SK-N-SH (cell line): ENCODE results near the gene NRCAM. TPM values are rescaled to one million over a fixed set of nuclear protein-coding genes. Genes with fewer than 3 reads are reported as not detected.

Source experiments
- CTCF ChIA-PET: fragments of 300-600, 350-600 bp; formaldehyde crosslinking; extraction: SDS; loops from one replicate; lab custom pipeline; 2021; lab: Yijun Ruan, JAX
- POLR2A ChIA-PET: fragments of 350-600 bp; sonication (Branson Sonifier 250); formaldehyde crosslinking; extraction: SDS; loops from one replicate; lab custom pipeline; 2020; ENCODE audit warnings: antibody characterized with exemption, inconsistent platforms; lab: Yijun Ruan, JAX
- DNase-seq: peaks from one replicate; pipeline ENCODE4 v3.0.0; 2012
- H2AFZ ChIP-seq: fragments of 200-600 bp; sonication (generic); 2 replicates; pipeline ENCODE4 v1.8.1; 2016; ENCODE audit warnings: antibody characterized with exemption, mild to moderate bottlenecking, low read depth
- H3F3A ChIP-seq: fragments of 200-600 bp; sonication (generic); replicated peaks from 2 replicates; pipeline ENCODE3; 2016; ENCODE audit warnings: antibody characterized with exemption, mild to moderate bottlenecking; ENCODE audit not compliant: insufficient read depth
- H3K27ac ChIP-seq, 2 experiments: fragments of 200-500 bp in 1 of 2; fragments of 200-600 bp in 1 of 2; sonication (Bioruptor generic) in 1 of 2; sonication (generic), shearing (Covaris generic) in 1 of 2; 2 replicates each; pipeline versions ENCODE4 v1.5.1 to v1.6.1; 2014 to 2016; ENCODE audit warnings: low read depth in 2 of 2, inconsistent platforms in 1 of 2, low read length in 1 of 2, mild to moderate bottlenecking in 1 of 2, mixed read lengths in 1 of 2
- H3K27me3 ChIP-seq: fragments of 200-600 bp; sonication (generic), shearing (Covaris generic); 2 replicates; pipeline ENCODE4 v1.6.1; 2016; ENCODE audit warnings: mixed run types; ENCODE audit not compliant: insufficient read depth
- H3K36me3 ChIP-seq, 2 experiments: fragments of 200-500 bp in 1 of 2; fragments of 200-600 bp in 1 of 2; sonication (Bioruptor generic) in 1 of 2; sonication (generic) in 1 of 2; replicated peaks in 1 of 2; 2 replicates each; pipeline versions ENCODE3 to v1.5.1; 2014 to 2016; ENCODE audit warnings: low read length in 1 of 2, mild to moderate bottlenecking in 1 of 2; ENCODE audit not compliant: insufficient read depth in 2 of 2, control insufficient read depth in 1 of 2
- H3K4me1 ChIP-seq, 2 experiments: fragments of 200-500 bp in 1 of 2; fragments of 200-600 bp in 1 of 2; sonication (Bioruptor generic) in 1 of 2; sonication (generic), shearing (Covaris generic) in 1 of 2; 2 replicates each; pipeline versions ENCODE4 v1.5.1 to v1.6.1; 2014 to 2016; ENCODE audit warnings: low read depth in 1 of 2, low read length in 1 of 2, mixed run types in 1 of 2; ENCODE audit not compliant: insufficient read depth in 2 of 2, control insufficient read depth in 1 of 2
- H3K4me2 ChIP-seq: fragments of 200-600 bp; sonication (generic), shearing (Covaris generic); 2 replicates; pipeline ENCODE4 v1.6.1; 2017; ENCODE audit warnings: mixed run types
- H3K4me3 ChIP-seq, 2 experiments: fragments of 200-500 bp in 1 of 2; fragments of 200-600 bp in 1 of 2; sonication (Bioruptor generic) in 1 of 2; sonication (generic), shearing (Covaris generic) in 1 of 2; 2 replicates each; pipeline versions ENCODE4 v1.5.1 to v1.8.1; 2014 to 2016; ENCODE audit warnings: low read depth in 2 of 2, inconsistent platforms in 1 of 2, low read length in 1 of 2, mild to moderate bottlenecking in 1 of 2, mixed read lengths in 1 of 2, moderate library complexity in 1 of 2
- H3K79me2 ChIP-seq: fragments of 200-600 bp; sonication (generic); 2 replicates; pipeline ENCODE4 v1.8.1; 2017; ENCODE audit warnings: mild to moderate bottlenecking; ENCODE audit not compliant: insufficient read depth
- H3K9ac ChIP-seq: fragments of 200-600 bp; sonication (generic); 2 replicates; pipeline ENCODE4 v1.6.1; 2017; ENCODE audit warnings: mixed run types
- H3K9me2 ChIP-seq: fragments of 200-600 bp; sonication (generic); 2 replicates; pipeline ENCODE4 v1.6.1; 2017; ENCODE audit warnings: mixed run types
- H3K9me3 ChIP-seq: fragments of 200-600 bp; sonication (generic); 2 replicates; pipeline ENCODE4 v1.6.1; 2017; ENCODE audit warnings: mixed run types, mild to moderate bottlenecking, moderate library complexity
- H4K20me1 ChIP-seq: fragments of 200-600 bp; sonication (generic); 2 replicates; pipeline ENCODE4 v1.6.1; 2017; ENCODE audit warnings: mild to moderate bottlenecking, mixed run types; ENCODE audit not compliant: insufficient read depth
- CHD2 ChIP-seq: fragments of 150-350 bp; IDR thresholded peaks from 2 replicates; pipeline ENCODE4 v1.6.1; 2018; ENCODE audit warnings: low read length; ENCODE audit not compliant: partially characterized antibody
- EP300 ChIP-seq, 2 experiments: IDR thresholded peaks; 2 replicates each; pipeline versions ENCODE4 v1.4.0 to v1.6.1; 2012; ENCODE audit warnings: borderline replicate concordance in 1 of 2, low read depth in 1 of 2, low read length in 1 of 2
- EZH2phosphoT487 ChIP-seq: fragments of 200-600 bp; sonication (generic); IDR thresholded peaks from 2 replicates; pipeline ENCODE4 v1.6.1; 2017; ENCODE audit warnings: low read depth, mixed run types, mild to moderate bottlenecking, antibody characterized with exemption, moderate library complexity, borderline replicate concordance
- FOXJ3 ChIP-seq: sonication (generic); formaldehyde crosslinking; IDR thresholded peaks from 2 replicates; pipeline ENCODE4 v1.5.1; 2020; ENCODE audit warnings: mild to moderate bottlenecking, missing genetic modification reagents
- FOXM1 ChIP-seq: IDR thresholded peaks from 2 replicates; pipeline ENCODE4 v1.4.0; 2012; ENCODE audit warnings: low read depth, mild to moderate bottlenecking
- JUND ChIP-seq: IDR thresholded peaks from 2 replicates; pipeline ENCODE4 v1.4.0; 2012
- MEF2A ChIP-seq: IDR thresholded peaks from 2 replicates; pipeline ENCODE4 v1.4.0; 2012; ENCODE audit warnings: low read depth, borderline replicate concordance
- MXI1 ChIP-seq: IDR thresholded peaks from 2 replicates; pipeline ENCODE4 v1.6.1; 2012; ENCODE audit warnings: mild to moderate bottlenecking, low read depth, low read length, improper control_type of control experiment
- RAD21 ChIP-seq: IDR thresholded peaks from 2 replicates; pipeline ENCODE4 v1.6.1; 2012; ENCODE audit warnings: mild to moderate bottlenecking, low read length
- RCOR1 ChIP-seq: fragments of 150-350 bp; IDR thresholded peaks from 2 replicates; pipeline ENCODE4 v1.6.1; 2017; ENCODE audit warnings: antibody characterized with exemption, low read length
- RXRA ChIP-seq: IDR thresholded peaks from 2 replicates; pipeline ENCODE4 v1.4.0; 2012; ENCODE audit warnings: low read depth, mild to moderate bottlenecking, borderline replicate concordance
- TAF1 ChIP-seq: IDR thresholded peaks from 2 replicates; pipeline ENCODE4 v1.6.1; 2012; ENCODE audit warnings: low read depth, mild to moderate bottlenecking, low read length, moderate library complexity, borderline replicate concordance
- TCF12 ChIP-seq: IDR thresholded peaks from 2 replicates; pipeline ENCODE4 v1.4.0; 2012
- TEAD4 ChIP-seq: IDR thresholded peaks from 2 replicates; pipeline ENCODE4 v1.4.0; 2012; ENCODE audit warnings: mild to moderate bottlenecking, borderline replicate concordance; ENCODE audit not compliant: insufficient read depth
- WGBS: methylation state at CpG from one replicate; pipeline ENCODE4 v1.1.6; 2017; ENCODE audit warnings: low lambda C conversion rate; 5-methylcytosine and 5-hydroxymethylcytosine counted together
- polyA plus RNA-seq, 3 experiments: library from polyadenylated mRNA; depleted of rRNA; stranded (reverse); fragments of >200 nt; gene quantifications; 2 replicates each; pipeline ENCODE4 v1.2.3, GENCODE V29; 2012
- TF ChIP-seq, protein P1 (sequence below): IDR thresholded peaks from 2 replicates; pipeline ENCODE4 v1.4.0; 2012; ENCODE audit warnings: low read depth
- TF ChIP-seq, protein P2 (sequence below): IDR thresholded peaks from 2 replicates; pipeline ENCODE4; 2012
- TF ChIP-seq, protein P3 (sequence below): IDR thresholded peaks from 2 replicates; pipeline ENCODE4 v1.4.0; 2012; ENCODE audit warnings: low read depth, borderline replicate concordance
- TF ChIP-seq, protein P4 (sequence below): IDR thresholded peaks from 2 replicates; pipeline ENCODE4 v1.4.0; 2012; ENCODE audit warnings: low read depth, borderline replicate concordance

Gene NRCAM
- polyA plus RNA-seq, 1 of the 3 experiments (the other 2 are of a cell fraction) = 1.1 TPM

DNA sequence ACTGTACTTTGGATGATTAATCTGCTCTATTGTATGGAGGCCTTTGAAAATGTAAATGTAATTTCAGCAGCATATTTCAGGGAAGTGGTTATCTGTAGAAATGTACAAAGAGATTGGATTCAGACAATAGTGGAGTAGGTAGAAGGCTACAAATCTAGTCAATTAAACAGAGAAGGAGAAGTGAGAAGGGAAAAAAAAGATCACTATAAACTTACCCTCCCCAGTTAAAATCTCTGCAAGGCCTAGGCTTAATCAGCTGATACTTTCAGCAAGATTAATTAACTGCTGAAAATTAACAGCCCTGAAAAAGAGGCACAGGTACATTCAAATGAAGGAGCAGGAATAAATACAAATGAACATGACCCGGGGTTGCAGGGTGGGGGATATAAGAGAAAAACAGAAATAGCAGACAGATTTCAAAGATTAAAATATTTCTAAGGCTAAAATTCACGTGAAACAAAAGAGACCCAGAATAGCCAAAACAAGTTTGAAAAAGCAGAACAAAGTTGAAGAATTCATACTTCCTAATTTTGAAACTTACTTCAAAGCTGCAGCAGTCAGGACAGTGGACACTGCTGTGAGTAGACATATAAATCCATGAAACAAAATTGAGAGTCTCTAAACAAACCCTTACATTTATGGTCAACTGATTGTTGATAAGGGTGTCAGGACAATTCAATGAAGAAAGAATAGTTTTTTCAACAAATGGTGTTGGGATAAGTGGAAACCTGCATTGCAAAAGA, 96.0 kb downstream of the NRCAM start:
- Histone ChIP-seq H4K20me1 (no peaks in the 10 kb centered on the region), H2AFZ (no peak overlapping the region), H3K4me2 (no peak overlapping the region), H3K4me3 (no peak overlapping the region), H3K79me2 (no peaks in the 10 kb centered on the region), H3K27me3 (no peaks in the 10 kb centered on the region; the same call in 1 of the 2 replicates), H3K27ac (peak overlapping the region in 1 of 2 experiments; percentile 79; a peak in 2 of 4 replicates), H3F3A (no peaks in the 10 kb centered on the region), H3K4me1 (peaks cover 0 to 17% of the 10 kb centered on the region in 2 experiments; a peak in 2 of 4 replicates), H3K36me3 (peaks cover 0 to 2% of the 10 kb centered on the region in 2 experiments), H3K9ac (no peak overlapping the region), H3K9me3 (no peaks in the 10 kb centered on the region), H3K9me2 (no peaks in the 10 kb centered on the region)
- no peak for DNase-seq
- TF ChIP-seq FOXM1 (no peak), FOXJ3 (CRISPR knock-in tag) (no peak), MXI1 (no peak), TCF12 (no peak), CHD2 (no peak), RCOR1 (peak; percentile 57), EZH2phosphoT487 (no peak), TAF1 (no peak), EP300 (IDR thresholded peaks at IDR 0.05; ENCODE audit: borderline replicate concordance in 1 of 2, low read depth in 1 of 2, low read length in 1 of 2) (peak in 1 of 2 experiments; percentile 33; a peak in 2 of 4 replicates)
- TF ChIP-seq, protein P1, sequence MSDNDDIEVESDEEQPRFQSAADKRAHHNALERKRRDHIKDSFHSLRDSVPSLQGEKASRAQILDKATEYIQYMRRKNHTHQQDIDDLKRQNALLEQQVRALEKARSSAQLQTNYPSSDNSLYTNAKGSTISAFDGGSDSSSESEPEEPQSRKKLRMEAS = no peak
- TF ChIP-seq, protein P2, sequence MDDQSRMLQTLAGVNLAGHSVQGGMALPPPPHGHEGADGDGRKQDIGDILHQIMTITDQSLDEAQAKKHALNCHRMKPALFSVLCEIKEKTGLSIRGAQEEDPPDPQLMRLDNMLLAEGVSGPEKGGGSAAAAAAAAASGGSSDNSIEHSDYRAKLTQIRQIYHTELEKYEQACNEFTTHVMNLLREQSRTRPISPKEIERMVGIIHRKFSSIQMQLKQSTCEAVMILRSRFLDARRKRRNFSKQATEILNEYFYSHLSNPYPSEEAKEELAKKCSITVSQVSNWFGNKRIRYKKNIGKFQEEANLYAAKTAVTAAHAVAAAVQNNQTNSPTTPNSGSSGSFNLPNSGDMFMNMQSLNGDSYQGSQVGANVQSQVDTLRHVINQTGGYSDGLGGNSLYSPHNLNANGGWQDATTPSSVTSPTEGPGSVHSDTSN = no peak
- TF ChIP-seq, protein P3, sequence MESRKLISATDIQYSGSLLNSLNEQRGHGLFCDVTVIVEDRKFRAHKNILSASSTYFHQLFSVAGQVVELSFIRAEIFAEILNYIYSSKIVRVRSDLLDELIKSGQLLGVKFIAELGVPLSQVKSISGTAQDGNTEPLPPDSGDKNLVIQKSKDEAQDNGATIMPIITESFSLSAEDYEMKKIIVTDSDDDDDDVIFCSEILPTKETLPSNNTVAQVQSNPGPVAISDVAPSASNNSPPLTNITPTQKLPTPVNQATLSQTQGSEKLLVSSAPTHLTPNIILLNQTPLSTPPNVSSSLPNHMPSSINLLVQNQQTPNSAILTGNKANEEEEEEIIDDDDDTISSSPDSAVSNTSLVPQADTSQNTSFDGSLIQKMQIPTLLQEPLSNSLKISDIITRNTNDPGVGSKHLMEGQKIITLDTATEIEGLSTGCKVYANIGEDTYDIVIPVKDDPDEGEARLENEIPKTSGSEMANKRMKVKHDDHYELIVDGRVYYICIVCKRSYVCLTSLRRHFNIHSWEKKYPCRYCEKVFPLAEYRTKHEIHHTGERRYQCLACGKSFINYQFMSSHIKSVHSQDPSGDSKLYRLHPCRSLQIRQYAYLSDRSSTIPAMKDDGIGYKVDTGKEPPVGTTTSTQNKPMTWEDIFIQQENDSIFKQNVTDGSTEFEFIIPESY = no peak
- CTCF ChIA-PET = no interaction called here
- POLR2A ChIA-PET = no interaction called here
- 31% methylated on average over 2 of the region's 2 CpGs for WGBS

DNA sequence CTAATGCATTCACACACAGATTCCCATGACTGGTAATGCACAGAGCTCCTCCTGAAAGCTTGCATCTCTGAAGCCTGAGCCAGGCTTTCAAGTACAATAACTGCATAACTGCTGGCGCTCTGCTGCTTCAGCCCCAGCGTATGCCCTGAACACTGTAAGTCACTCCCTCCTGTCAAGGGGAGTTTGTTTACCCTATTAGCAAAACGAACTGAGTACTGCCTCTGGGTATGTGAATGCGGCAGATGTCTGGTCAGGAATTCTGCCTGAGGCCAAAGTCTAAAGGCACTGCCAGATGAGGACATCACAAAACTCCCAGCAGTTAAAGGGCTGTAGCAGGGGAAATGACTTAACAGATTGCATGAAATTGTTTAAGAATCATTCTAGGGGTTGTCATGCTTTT, 97.7 kb downstream of the NRCAM start:
- Histone ChIP-seq H3K4me2 (no peak overlapping the region), H3K36me3 (no peaks in the 10 kb centered on the region), H3K27ac (peak overlapping the region in 1 of 2 experiments; percentile 79; a peak in 2 of 4 replicates), H3K4me1 (peaks cover 0 to 17% of the 10 kb centered on the region in 2 experiments; a peak in 2 of 4 replicates), H3K4me3 (no peak overlapping the region), H3K9ac (no peak overlapping the region), H3K79me2 (no peaks in the 10 kb centered on the region), H3K27me3 (no peaks in the 10 kb centered on the region; the same call in 1 of the 2 replicates), H3F3A (no peaks in the 10 kb centered on the region), H3K9me3 (no peaks in the 10 kb centered on the region), H2AFZ (no peak overlapping the region), H3K9me2 (no peaks in the 10 kb centered on the region; the same call in 1 of the 2 replicates), H4K20me1 (no peaks in the 10 kb centered on the region)
- 25% methylated on average over 4 of the region's 4 CpGs for WGBS
- ChIA-PET POLR2A (interaction anchor here (0.6 kb wide), 1 partner anchor 304 kb away, joined by 4 read pairs; no protein-coding TSS in a partner anchor), CTCF (interaction anchor here (1.0 to 1.4 kb wide), 2 partner anchors 11 to 47 kb away, joined by 3 read pairs; no protein-coding TSS in a partner anchor)
- peak; percentile 47 for DNase-seq
- peak; percentile 72 for TF ChIP-seq RCOR1
- peak; percentile 34 for TF ChIP-seq CHD2
- TF ChIP-seq JUND = no peak
- TF ChIP-seq TAF1 = no peak
- no peak for TF ChIP-seq MEF2A
- TF ChIP-seq RXRA = no peak
- TF ChIP-seq TEAD4 = no peak
- TF ChIP-seq EZH2phosphoT487 = no peak
- TF ChIP-seq, protein P1 = no peak
- TF ChIP-seq TCF12 = no peak
- TF ChIP-seq, protein P4, sequence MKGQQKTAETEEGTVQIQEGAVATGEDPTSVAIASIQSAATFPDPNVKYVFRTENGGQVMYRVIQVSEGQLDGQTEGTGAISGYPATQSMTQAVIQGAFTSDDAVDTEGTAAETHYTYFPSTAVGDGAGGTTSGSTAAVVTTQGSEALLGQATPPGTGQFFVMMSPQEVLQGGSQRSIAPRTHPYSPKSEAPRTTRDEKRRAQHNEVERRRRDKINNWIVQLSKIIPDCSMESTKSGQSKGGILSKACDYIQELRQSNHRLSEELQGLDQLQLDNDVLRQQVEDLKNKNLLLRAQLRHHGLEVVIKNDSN = no peak
- TF ChIP-seq, protein P3 = no peak
- TF ChIP-seq RAD21 = peak; percentile 29; the same call in 1 of the 2 replicates
